Dermis blood vessel endothelial cell (primary cell): Measurements from ENCODE around the gene CXCR4. TPM values are rescaled to one million over a fixed set of nuclear protein-coding genes. Genes with fewer than 3 reads are reported as not detected.
A peak's percentile ranks its signal among the peaks of the same experiment; 100 is the strongest.

Experiments used
- DNase-seq: peaks from one replicate; pipeline ENCODE4 v3.0.0; 2010
- total RNA-seq: library from RNA; depleted of rRNA; stranded (reverse); fragments of >200 nt; gene quantifications from 2 replicates; pipeline ENCODE4 v1.2.3, GENCODE V29; 2014

CXCR4 gene
- total RNA-seq, 1 donor from 2014 or later, result 188 TPM

DNA sequence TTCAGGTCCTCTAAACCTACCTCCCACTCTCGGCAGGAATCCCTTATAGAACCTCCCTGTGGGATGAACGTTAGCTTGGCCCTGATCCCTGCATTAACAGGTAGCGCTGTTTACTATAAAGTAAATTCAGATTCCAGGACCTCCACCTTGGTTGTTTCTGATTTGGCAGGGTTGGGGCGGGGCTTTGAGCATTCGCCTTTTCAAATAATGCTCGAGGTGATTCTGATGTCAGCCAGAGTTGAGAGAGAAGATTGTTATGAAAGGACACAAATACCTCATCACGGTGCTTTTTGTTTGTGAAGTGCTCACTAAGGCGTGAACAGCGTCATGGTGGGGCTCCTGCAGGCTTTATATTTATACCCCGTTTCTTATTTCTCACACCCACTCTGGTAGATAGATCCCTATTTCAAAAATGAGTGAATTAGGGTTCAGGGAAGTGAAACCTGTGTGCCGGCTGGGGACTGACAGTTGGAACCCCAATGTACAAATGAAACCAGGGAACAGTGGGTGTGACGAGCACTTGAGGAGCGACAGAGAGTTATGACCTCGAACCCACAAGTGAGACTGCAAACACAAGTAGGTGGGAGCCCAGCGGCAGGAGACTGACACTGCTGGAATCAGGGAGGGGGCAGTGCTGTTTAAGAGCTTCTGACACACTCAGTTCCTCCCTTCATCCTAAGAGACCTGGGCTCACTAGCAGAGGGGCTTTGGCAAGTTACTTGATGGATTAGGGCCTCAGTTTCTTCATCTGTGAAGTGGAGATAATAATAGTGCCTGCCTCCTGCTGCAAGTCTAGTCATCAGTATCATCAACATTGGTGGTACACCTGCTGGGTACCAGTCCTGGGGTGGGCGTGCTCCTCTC is 14.2 kb upstream of the CXCR4 start:
- no peak for DNase-seq

DNA sequence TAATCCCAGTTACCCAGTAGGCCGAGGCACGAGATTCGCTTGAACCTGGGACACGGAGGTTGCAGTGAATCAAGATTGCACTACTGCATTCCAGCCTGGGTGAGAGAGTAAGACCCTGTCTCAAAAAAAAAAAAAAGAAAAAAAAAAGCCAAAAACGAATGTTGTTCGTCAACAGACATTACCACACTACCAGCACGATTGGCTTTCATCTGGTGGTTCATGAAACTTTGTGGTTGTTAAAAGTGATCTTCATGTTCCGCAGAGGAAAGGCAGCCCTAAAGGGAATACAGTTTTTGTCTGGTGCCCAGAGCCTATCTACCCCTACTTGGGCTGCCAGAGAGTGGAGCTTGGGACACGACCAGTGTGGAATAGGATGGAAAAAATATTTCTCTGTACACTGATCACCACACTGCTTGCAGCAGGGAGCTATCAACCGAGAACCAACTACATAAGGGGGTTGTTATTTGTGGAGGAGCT is 13.6 kb upstream of the CXCR4 start:
- DNase-seq, result no peak

DNA sequence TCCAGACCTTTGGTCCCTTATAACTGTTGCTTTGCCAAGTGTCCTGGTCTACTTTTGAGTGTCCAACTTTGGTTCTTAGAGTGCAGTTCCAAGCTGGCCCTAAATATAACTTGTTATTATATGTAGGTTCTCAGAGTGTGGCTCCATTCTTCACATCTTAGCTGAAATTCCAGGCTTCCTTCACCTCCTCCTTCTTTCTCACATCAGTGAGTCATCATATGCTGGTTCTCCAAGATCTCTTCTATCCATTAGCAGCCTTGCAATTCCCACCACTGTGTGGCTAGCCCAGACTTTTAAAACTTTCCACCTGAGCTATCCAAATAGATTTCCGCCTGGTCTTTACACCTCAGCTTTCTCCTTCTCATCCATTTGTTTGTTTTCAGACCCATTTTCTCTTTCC is 12.6 kb upstream of the CXCR4 start:
- no peak for DNase-seq

GRCh38 chr2:136130045-136130444 is 12.1 kb upstream of the CXCR4 start:
- DNase-seq, result no peak

- peak; percentile 13 for DNase-seq
These were observed 11.7 kb upstream of the CXCR4 start for GRCh38 chr2:136129601-136130000.

- DNase-seq, result no peak
These were observed 11.0 kb upstream of the CXCR4 start for GRCh38 chr2:136128905-136129304.

- no peak for DNase-seq
These were observed 10.4 kb upstream of the CXCR4 start for GRCh38 chr2:136128366-136128765.

DNA sequence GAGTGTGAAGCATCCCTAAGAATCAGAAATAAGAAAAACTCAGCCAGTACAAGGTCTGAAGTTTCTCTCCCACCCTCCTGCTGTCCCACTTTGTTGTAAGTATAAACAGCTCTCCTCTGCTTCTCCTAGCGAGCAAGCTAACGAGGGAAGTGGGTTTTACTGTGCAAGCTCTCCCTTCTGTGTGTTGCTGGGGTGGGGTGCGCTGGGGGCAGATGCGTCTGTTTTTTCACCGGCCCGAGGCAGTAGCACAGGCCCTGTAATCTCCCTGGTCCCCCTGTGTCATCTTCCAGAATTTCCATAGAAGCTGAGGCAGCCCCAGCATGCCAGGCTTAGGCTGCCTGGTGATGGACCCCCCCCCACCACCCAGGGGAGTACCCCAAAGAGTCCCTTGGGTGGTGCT is 9.4 kb upstream of the CXCR4 start:
- DNase-seq, result no peak

- DNase-seq, result no peak
These were observed 8.5 kb upstream of the CXCR4 start for GRCh38 chr2:136126421-136126926.

GRCh38 chr2:136126021-136126420 is 8.1 kb upstream of the CXCR4 start:
- DNase-seq, result no peak

DNA sequence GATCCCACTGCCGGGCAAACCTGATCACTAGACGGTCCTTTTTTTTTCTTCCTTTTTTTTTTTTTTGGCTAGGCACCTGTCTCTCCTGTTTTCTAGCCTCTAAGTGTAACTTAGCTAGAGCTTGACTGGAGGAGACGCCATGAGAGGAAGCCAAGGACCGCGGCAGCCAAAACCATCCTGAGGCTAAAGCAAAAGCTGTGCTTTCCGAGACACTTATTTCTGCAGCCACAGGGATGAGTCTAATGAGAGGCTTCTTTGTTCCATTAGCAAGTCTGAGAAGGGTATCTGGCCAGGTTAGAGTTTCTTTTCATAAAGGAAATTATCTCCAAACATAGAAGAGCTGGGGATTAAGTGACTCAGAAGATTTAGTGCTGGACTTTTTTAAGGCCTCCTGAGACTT is 7.3 kb upstream of the CXCR4 start:
- DNase-seq, result no peak

DNA sequence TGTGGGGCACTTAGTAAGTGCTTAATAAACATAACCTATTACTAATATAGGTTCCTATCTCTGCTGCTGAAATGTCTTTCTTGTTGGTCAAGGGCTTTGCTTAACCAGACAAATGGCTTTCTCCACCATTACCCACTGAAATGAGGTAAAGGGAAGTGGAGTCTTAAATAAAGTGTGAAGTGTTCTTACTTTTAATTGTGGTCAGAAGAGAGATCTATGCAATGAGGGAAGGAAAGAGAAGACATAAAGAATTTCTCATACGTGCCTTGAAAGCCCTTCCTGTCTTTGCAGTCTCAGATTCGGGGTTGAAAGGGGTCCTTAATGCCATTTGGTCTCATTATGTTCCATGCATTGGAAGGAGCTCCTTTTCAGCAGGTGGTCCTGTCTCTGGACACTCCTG is 6.9 kb upstream of the CXCR4 start:
- DNase-seq, result no peak

- DNase-seq, result no peak
These were observed 4.7 kb upstream of the CXCR4 start for GRCh38 chr2:136122661-136123060.

DNA sequence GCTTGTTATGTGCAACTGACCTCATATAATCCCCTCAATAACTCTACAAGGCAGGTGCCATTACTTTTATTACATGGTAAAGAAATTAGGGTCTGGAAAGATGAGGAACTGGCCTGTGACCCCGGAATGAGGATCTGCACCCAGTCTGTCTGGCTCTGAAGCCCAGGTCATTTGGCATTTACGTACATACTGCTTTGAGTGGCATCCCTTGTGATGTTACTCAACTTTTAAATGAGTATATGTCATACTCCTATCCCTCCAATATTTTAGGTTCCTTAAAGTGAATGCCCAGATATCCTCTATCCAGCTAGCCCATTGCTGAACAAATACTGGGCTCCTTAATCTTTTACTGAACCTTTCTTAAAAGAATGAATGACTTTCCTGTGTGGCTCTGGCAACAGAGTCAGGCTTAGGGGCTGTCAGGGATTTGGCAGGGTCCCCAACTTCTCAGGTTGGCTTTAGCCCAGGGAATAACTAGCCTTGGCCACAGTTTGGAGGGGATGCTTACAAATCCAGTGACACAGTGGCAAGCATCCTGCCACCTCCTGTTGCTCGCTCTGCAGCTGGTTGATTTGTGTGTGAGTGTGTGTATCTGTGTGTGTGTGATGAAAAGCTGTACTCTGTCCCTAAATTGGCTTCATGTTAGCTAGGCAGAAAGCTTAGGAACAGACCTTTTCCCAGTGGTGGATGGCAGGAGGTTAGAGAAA is 3.4 kb upstream of the CXCR4 start:
- no peak for DNase-seq

DNA sequence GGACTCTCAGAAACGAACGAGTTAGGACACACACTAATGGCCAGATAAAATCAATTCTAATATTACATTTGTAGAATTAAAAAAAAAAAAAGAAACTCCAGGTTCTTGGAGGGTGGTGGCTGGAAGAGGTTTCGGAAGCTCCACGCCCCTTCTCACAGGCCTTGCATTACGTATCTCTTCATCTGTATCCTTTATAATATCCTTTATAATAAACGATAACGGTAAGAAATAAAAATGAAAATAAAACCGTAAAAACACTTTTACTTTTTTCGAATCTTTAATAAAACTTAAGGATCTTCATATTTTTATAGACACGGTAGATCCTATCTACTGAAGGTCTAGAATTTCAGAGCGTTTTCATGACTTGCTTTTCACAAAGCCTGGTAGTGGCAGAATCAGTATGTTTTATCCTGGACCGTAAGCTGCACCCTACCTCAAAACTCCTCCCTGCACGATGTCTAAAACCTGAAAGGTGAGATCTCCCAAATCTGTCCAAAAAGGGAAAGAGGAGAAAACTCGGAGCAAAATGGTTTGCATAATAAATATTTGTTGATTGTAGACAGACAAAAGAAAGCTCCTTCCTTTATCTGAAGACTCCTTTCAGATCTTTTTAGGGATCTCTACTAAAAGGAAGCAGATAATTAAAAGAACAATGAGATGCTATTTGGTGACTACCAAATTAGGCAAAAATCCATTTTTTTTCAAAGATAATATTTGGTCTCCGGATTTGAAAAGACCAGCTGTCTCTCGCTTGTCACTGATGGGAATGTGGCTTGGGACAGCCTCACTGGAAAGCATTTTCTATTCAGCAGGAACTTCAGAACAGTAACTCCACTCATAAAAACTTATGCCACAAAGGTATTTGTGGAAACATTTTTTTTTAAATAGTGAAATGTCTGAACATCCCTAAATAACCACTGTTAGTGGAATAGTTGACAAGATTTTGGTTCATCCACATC is 2.0 kb upstream of the CXCR4 start:
- no peak for DNase-seq

DNA sequence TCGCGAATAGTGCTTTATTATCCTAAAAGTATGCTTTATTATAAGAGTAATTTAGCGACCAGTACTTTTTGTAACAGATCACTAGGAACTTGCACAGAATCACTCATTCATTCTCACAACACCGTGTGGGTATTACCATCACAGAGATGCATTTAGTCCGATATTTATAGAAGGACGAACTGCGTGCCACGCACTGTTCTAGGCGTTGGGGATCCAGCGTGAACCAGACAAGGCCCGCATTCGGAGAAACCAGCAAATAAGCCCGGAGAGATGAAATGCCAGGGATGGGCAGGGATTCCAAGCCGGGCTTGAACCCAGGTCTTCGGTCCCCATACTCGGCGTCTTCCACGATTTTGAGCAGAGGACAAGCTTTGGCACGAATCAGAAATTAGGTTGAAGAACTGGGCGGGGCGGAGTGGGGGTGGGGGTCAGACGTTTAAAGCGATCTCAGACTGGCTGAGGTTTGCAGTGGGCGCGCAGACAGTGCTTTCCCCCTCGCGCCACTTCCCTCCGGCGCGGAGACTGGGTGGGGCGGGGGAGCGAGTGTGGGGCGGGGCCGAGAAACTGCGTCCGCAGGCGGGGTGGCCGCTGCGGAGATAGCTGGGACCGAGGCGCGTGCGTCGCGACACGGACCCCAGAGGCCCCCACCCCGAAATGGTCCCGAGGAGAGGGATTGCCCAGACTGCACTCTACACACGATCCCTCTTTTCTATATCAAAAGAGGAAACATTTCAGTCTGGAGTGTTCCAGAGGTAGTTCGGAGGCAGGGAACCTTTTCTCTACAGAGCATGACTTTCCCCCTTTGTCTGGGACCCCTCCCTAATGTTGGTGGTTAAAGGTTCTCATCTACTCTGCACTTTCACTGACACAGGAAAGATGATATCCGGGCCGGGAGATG is 1.1 kb upstream of the CXCR4 start:
- peak; percentile 13 for DNase-seq

DNA sequence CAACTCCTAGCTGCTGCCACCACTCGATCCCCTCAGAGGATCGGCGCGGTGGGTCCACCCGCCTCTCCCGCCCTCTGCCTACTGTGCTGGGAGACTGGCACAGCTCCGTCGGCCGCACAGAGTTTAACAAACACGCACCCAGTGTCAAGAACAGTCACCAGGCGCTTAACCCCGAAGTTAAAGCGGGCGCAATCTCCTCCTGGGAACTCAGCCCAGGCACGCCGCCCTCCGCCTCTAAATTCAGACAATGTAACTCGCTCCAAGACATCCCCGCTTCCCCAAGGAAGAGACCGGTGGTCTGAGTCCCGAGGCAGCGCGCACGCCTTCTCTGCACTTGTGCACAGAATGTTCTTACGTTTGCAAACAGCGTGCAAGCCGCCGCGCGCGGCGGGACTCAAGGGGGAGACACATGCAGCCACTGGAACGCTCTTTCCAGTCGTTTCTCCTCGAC is 533 bp downstream of the CXCR4 start:
- peak; percentile 74 for DNase-seq

- DNase-seq, result peak; percentile 19
These were observed 1.0 kb downstream of the CXCR4 start for GRCh38 chr2:136116813-136117390.

DNA sequence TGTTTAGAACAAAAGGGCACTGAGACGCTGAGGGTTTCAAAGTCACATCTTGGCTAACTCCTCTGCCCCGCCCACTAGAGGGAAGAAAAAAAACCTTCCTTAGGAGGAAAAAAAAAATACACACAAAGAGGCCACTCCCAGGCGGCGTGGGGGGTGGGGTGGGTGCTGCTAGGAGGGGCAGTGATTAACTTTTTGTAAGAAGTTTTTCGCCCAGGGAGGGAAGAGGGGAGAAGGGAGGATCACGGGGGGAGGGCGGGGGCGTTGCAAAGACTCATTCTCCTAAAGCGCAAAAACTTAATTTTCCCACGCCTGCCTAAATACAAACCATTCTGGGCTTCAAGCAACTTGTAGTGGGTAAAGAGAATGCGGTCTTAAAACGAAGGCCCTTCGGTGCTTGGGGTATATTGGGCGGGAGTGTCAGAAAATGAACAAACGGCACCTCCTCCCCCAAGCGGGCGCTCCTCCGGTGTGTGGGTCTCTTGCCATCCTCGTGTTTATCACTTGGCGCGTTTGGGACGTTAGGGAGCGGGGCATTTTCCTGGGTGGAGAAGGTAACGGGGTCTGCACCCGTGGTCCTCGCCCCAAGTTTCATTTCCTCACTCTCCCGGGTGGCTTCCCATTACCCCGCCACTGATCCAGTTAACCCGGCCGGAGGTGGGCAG is 1.7 kb downstream of the CXCR4 start:
- DNase-seq, result peak; percentile 44

GRCh38 chr2:136115183-136115761 is 2.7 kb downstream of the CXCR4 start:
- no peak for DNase-seq
